Hematopoietic multipotent progenitor cell (in vitro differentiated cells): ENCODE results near the gene GDF2. TPM values are rescaled to one million over a fixed set of nuclear protein-coding genes. Genes with fewer than 3 reads are reported as not detected.

ENCODE experiments used
- DNase-seq, 3 donors: peaks; one replicate each; pipeline ENCODE4 v3.0.0-alpha.2; 2011 to 2015; ENCODE audit warnings: low read depth in 2 of 3, low spot score in 2 of 3
- total RNA-seq: library from RNA; depleted of rRNA; stranded (reverse); fragments of >200 nt; gene quantifications from one replicate; pipeline ENCODE4 v1.2.3, GENCODE V29; 2012

GDF2 gene
- total RNA-seq, 1 donor: not detected

- no peak for DNase-seq
These were observed 9.2 kb downstream of the GDF2 start for GRCh38 chr10:47331491-47331890.

- no peak for DNase-seq
These were observed 9.7 kb downstream of the GDF2 start for GRCh38 chr10:47331954-47332353.

GRCh38 chr10:47332371-47332770 is 10.1 kb downstream of the GDF2 start:
- no peak for DNase-seq

- DNase-seq: no peak
These were observed 10.7 kb downstream of the GDF2 start for GRCh38 chr10:47332946-47333345.

GRCh38 chr10:47333532-47333931 is 11.3 kb downstream of the GDF2 start:
- DNase-seq: no peak

GRCh38 chr10:47334466-47335295 is 12.4 kb downstream of the GDF2 start:
- DNase-seq: peak in 1 of 3 donors; percentile 17

- DNase-seq: no peak
These were observed 13.7 kb downstream of the GDF2 start for GRCh38 chr10:47335906-47336305.

- no peak for DNase-seq
These were observed 14.3 kb downstream of the GDF2 start for GRCh38 chr10:47336387-47337134.

- DNase-seq: no peak
These were observed 15.1 kb downstream of the GDF2 start for GRCh38 chr10:47337310-47337709.

- no peak for DNase-seq
These were observed 17.0 kb downstream of the GDF2 start for GRCh38 chr10:47339186-47339735.

- DNase-seq: peak in 2 of 3 donors; percentile 40 to 82
These were observed 17.7 kb downstream of the GDF2 start for GRCh38 chr10:47339759-47340607.

- DNase-seq: peak; percentile 49 to 69 (median 51)
These were observed 18.4 kb downstream of the GDF2 start for GRCh38 chr10:47340608-47341170.

- no peak for DNase-seq
These were observed 23.0 kb downstream of the GDF2 start for GRCh38 chr10:47344996-47345870.

- DNase-seq: no peak
These were observed 24.5 kb downstream of the GDF2 start for GRCh38 chr10:47346581-47347302.

GRCh38 chr10:47347303-47347675 is 25.0 kb downstream of the GDF2 start:
- no peak for DNase-seq

- DNase-seq: no peak
These were observed 25.9 kb downstream of the GDF2 start, which contains the start of gene RBP3 for GRCh38 chr10:47348138-47348651. Gene RBP3 (plus strand): TSS chr10:47348363. CDS start chr10:47348485, 122 bp downstream.

GRCh38 chr10:47348661-47349470 is 26.6 kb downstream of the GDF2 start:
- peak in 1 of 3 donors; percentile 7 for DNase-seq

GRCh38 chr10:47349516-47349915 is 27.3 kb downstream of the GDF2 start:
- DNase-seq: no peak
